Caco-2 (cell line): Measurements from ENCODE around the gene MED29. TPM values are rescaled to one million over a fixed set of nuclear protein-coding genes. Genes with fewer than 3 reads are reported as not detected.

ENCODE experiments used
- BruUV-seq: library from RNA; stranded (reverse); fragments of 400-500 nt; replicated peaks from 2 replicates; lab custom pipeline; 2021; lab: Mats Ljungman, UMichigan
- CTCF ChIA-PET: fragments of 300-600 bp; sonication (Branson Sonifier 250); formaldehyde crosslinking; loops from one replicate; lab custom pipeline; 2022; ENCODE audit warnings: antibody characterized with exemption; lab: Charles Lee
- POLR2A ChIA-PET: fragments of 300-600 bp; sonication (Branson Sonifier 250); formaldehyde crosslinking; loops from one replicate; lab custom pipeline; 2022; ENCODE audit warnings: antibody characterized with exemption; lab: Charles Lee
- DNase-seq, 2 experiments: peaks; one replicate each; pipeline versions ENCODE4 v3.0.0 to v3.0.0-alpha.2; 2020 to 2022
- H3K27me3 ChIP-seq: replicated peaks from 2 replicates; pipeline ENCODE4 v1.6.0; 2011; ENCODE audit warnings: low read length; ENCODE audit not compliant: control insufficient read depth, insufficient read depth
- H3K36me3 ChIP-seq: 2 replicates; pipeline ENCODE4 v1.5.1; 2011; ENCODE audit warnings: low read length; ENCODE audit not compliant: control insufficient read depth, insufficient read depth
- H3K4me1 ChIP-seq: fragments of 250-450 bp; sonication (Bioruptor Pico); 2 replicates; pipeline ENCODE4 v1.5.1; 2020; ENCODE audit warnings: mild to moderate bottlenecking
- H3K4me3 ChIP-seq: 2 replicates; pipeline ENCODE4 v1.5.1; 2011; ENCODE audit warnings: low read depth, mild to moderate bottlenecking, control low read depth, low read length
- H3K9me3 ChIP-seq: fragments of 250-450 bp; sonication (Bioruptor Pico); 2 replicates; pipeline ENCODE4 v1.5.1; 2020; ENCODE audit warnings: mild to moderate bottlenecking, moderate library complexity
- H3K27ac Mint-ChIP-seq: one replicate; pipeline ENCODE4 v1.8.0; 2022; ENCODE audit warnings: mixed read lengths; ENCODE audit not compliant: unreplicated experiment
- H3K27me3 Mint-ChIP-seq: one replicate; pipeline ENCODE4 v1.8.0; 2022; ENCODE audit warnings: mixed read lengths; ENCODE audit not compliant: insufficient read depth, unreplicated experiment
- H3K36me3 Mint-ChIP-seq: one replicate; pipeline ENCODE4 v1.8.0; 2022; ENCODE audit warnings: mild to moderate bottlenecking, mixed read lengths; ENCODE audit not compliant: insufficient read depth, unreplicated experiment
- H3K4me1 Mint-ChIP-seq: one replicate; pipeline ENCODE4 v1.8.0; 2022; ENCODE audit warnings: low read depth, mixed read lengths; ENCODE audit not compliant: unreplicated experiment
- H3K4me3 Mint-ChIP-seq: one replicate; pipeline ENCODE4 v1.8.0; 2022; ENCODE audit warnings: mild to moderate bottlenecking, moderate library complexity, mixed read lengths; ENCODE audit not compliant: unreplicated experiment
- H3K9me3 Mint-ChIP-seq: one replicate; pipeline ENCODE4 v1.8.0; 2022; ENCODE audit warnings: mixed read lengths; ENCODE audit not compliant: unreplicated experiment
- CTCF ChIP-seq, 2 experiments: fragments of 200-600 bp in 1 of 2; IDR thresholded peaks; 1 replicate in 1 of 2; 2 replicates in 1 of 2; pipeline versions ENCODE4 v1.5.1 to v1.8.0; 2011 to 2022; ENCODE audit warnings: antibody characterized with exemption in 1 of 2, control low read depth in 1 of 2, inconsistent platforms in 1 of 2, low read depth in 1 of 2, low read length in 1 of 2, mild to moderate bottlenecking in 1 of 2, moderate library complexity in 1 of 2; ENCODE audit not compliant: insufficient read depth in 1 of 2, severe bottlenecking in 1 of 2, unreplicated experiment in 1 of 2
- intact Hi-C: fragments of 100-400 bp; cut with micrococcal nuclease; formaldehyde crosslinking; loops from one replicate; pipeline ENCODE4 v1.10.0; 2022; ENCODE audit not compliant: unreplicated experiment
- total RNA-seq: library from RNA; stranded (reverse); gene quantifications from 2 replicates; pipeline ENCODE4 v1.2.3, GENCODE V29; 2022

The MED29 gene
- total RNA-seq, 1 experiment from 2014 or later: 50.8 TPM

DNA sequence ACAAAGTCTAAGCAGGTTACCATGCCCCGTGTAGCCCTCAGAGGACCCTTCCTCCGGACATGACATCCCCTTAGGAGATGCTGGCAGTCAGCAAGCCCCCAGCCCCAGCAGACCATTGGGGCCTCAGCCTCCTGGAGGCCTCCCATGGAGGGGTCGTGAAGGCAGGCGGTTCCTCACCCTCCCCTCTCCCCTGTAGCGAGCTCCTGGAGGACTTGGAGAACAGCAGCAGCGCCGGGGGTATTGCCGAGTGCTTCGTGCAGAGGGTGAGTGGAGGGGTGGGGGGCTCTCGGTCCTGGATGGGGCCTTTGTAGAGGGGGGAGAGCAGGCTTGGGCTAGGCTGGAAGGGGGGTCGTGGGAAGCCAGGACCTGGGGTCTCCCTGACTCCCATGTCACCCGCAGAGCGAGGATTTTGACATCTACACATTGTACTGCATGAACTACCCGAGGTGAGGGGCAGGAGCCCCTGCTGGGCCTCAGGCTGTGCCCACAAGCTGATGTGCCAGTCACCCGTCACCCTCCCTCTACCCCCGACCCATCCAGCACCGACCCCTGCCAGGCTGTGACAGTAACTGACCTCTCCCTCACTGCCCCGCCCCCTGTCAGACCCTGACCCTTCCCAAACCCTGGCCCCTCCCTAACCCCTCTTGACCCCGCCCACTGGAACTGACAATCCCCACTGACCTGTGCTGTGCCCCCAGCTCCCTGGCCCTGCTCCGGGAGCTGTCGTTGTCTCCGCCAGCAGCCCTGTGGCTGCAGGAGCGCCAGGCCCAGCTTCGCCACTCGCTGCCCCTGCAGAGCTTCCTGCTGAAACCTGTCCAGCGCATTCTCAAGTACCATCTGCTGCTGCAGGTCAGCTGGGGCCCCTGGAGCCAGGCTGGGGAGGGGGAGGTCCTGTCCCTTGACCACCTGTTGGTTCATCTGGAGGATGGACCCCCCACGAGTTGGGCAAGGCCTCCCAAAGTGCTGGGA lies 25.3 kb downstream of the MED29 start:
- no peak for TF ChIP-seq CTCF (IDR thresholded peaks at IDR 0.05; ENCODE audit: insufficient read depth in 1 of 2, low read depth in 1 of 2, low read length in 1 of 2, severe bottlenecking in 1 of 2, unreplicated experiment in 1 of 2)
- DNase-seq: no peak
- Histone ChIP-seq H3K9me3 (no peaks in the 10 kb centered on the region), H3K4me1 (peaks cover 9% of the 10 kb centered on the region), H3K4me3 (no peak overlapping the region), H3K36me3 (peaks cover 3% of the 10 kb centered on the region), H3K27me3 (no peaks in the 10 kb centered on the region)
- Mint-ChIP-seq H3K4me3 (no peak overlapping the region), H3K9me3 (no peaks in the 10 kb centered on the region), H3K36me3 (peaks cover 52% of the 10 kb centered on the region), H3K4me1 (peaks cover 19% of the 10 kb centered on the region), H3K27ac (no peak overlapping the region), H3K27me3 (peaks cover 3% of the 10 kb centered on the region)
- ChIA-PET CTCF (interaction anchor here (1.1 kb wide), 1 partner anchor 12 kb away, joined by 3 read pairs; no protein-coding TSS in a partner anchor), POLR2A (no interaction called here)
- intact Hi-C loops: no loop called here
- BruUV-seq: no TSS peak

GRCh38 chr19:39417463-39418181 lies 26.4 kb downstream of the MED29 start:
- DNase-seq: no peak
- no peak for TF ChIP-seq CTCF (IDR thresholded peaks at IDR 0.05; ENCODE audit: insufficient read depth in 1 of 2, low read depth in 1 of 2, low read length in 1 of 2, severe bottlenecking in 1 of 2, unreplicated experiment in 1 of 2)
- H3K4me1 Mint-ChIP-seq: peaks cover 9% of the 10 kb centered on the region
- Histone ChIP-seq H3K4me3 (no peak overlapping the region), H3K27me3 (no peaks in the 10 kb centered on the region), H3K9me3 (no peaks in the 10 kb centered on the region), H3K4me1 (peaks cover 7% of the 10 kb centered on the region; the same call in 1 of the 2 replicates), H3K36me3 (peaks cover 3% of the 10 kb centered on the region)
- no peaks in the 10 kb centered on the region for H3K27me3 Mint-ChIP-seq
- peaks cover 51% of the 10 kb centered on the region for H3K36me3 Mint-ChIP-seq
- no peak overlapping the region for H3K4me3 Mint-ChIP-seq
- intact Hi-C loops: no loop called here
- CTCF ChIA-PET: no interaction called here
- no peak overlapping the region for H3K27ac Mint-ChIP-seq
- H3K9me3 Mint-ChIP-seq: no peaks in the 10 kb centered on the region
- POLR2A ChIA-PET: interaction anchor here (0.5 to 0.9 kb wide), 2 partner anchors 15 to 18 kb away, joined by 3 read pairs; partner anchors contain the start of gene RPS16
- no TSS peak for BruUV-seq

DNA sequence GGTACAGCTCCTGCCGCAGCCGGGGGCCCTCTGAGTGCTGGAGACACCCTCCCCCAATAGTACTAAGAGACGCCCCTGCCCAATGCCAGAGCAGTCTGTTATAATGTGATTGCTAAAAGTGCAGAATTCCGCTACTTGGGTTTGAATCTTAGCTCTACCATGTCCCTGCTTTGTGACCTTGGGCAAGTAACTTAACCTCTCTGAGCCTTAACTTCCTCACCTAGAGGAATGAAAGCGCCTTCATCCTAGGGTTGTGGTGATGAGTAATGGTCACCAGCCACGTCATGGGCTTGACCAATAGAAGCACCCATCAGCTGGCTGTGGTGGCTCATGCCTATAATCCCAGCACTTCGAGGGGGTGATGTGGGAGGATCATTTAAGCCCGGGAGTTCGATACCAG lies 27.8 kb downstream of the MED29 start:
- no peaks in the 10 kb centered on the region for H3K27me3 Mint-ChIP-seq
- TF ChIP-seq CTCF (IDR thresholded peaks at IDR 0.05; ENCODE audit: insufficient read depth in 1 of 2, low read depth in 1 of 2, low read length in 1 of 2, severe bottlenecking in 1 of 2, unreplicated experiment in 1 of 2): no peak
- H3K9me3 Mint-ChIP-seq: no peaks in the 10 kb centered on the region
- H3K4me3 ChIP-seq: no peak overlapping the region
- H3K4me3 Mint-ChIP-seq: no peak overlapping the region
- peaks cover 4% of the 10 kb centered on the region for H3K36me3 ChIP-seq
- DNase-seq: no peak
- no peaks in the 10 kb centered on the region for H3K9me3 ChIP-seq
- ChIA-PET CTCF (interaction anchor here (0.5 kb wide), 1 partner anchor 110 kb away, joined by 9 read pairs; no protein-coding TSS in a partner anchor), POLR2A (no interaction called here)
- peaks cover 53% of the 10 kb centered on the region for H3K36me3 Mint-ChIP-seq
- no peak overlapping the region for H3K27ac Mint-ChIP-seq
- no peaks in the 10 kb centered on the region for H3K27me3 ChIP-seq
- BruUV-seq: no TSS peak
- peaks cover 8% of the 10 kb centered on the region for H3K4me1 Mint-ChIP-seq
- peaks cover 5% of the 10 kb centered on the region; the same call in 1 of the 2 replicates for H3K4me1 ChIP-seq
- intact Hi-C loops: no loop called here
